GM19238 (cell line): ENCODE data around the gene RGL1.

Source experiments
- DNase-seq: peaks from one replicate; pipeline ENCODE4 v3.0.0; 2011; ENCODE audit warnings: low spot score; ENCODE audit not compliant: insufficient read length

RGL1 gene

DNA sequence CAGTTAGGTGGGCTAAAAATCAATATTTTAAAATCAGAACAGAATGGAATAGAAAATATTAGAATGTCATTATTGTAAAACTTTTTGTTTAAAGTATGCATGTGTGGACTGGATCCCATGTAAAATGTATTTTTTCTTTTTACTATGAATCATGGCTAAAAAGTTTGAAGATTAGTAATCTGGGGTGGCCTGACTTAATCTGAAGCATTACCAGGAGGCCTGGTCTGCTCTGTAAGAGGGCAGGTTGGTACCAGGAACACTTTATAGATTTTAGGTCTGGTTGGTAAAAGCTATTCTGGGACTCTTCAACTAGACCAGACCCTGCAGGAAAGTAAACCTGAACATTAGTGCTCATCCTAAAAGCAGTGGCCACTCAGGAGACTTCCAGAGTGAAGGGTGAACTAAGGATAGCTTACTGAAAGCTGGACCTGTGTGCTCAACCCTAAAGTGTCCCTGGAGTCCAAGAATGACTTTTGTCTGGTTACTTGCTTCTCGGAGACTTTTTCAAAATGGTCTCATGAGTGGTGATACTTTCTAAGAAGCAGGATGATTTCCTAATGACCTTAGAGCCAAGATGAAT lies 16.5 kb downstream of the RGL1 start:
- no peak for DNase-seq

DNA sequence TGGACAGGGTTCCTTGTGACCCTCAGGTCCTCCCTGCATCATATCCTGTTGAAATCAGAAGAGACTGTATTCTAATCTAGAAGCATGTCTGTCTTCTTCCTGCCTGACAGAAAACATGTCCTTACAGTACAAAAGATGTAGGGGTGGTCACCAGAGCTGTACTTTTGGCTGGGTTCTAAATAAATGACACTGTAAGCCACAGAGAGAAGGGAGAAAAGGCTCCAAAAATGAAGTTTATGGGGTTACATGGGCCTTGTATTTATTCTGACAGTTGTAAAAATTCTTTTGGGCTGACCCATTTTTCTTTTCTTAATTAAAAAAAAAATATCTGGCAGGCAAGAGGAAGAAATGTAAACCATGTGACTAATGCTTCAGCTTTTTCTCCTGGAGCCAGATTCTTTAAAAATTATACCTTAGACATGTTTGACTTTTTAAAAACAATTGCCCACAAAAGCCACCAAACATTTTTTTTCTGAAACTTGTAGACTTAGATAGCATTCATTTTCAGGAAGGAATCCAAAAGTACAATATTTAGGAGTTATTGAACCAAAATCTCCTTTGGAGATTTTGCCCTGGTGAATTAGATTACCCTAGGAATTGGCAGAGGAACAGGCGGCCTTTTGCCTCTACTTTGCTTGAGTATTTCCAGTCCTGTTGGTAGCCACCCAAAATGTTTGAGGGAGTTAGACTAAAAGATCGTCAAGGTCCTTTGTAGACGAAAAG lies 17.1 kb downstream of the RGL1 start:
- DNase-seq: no peak

DNA sequence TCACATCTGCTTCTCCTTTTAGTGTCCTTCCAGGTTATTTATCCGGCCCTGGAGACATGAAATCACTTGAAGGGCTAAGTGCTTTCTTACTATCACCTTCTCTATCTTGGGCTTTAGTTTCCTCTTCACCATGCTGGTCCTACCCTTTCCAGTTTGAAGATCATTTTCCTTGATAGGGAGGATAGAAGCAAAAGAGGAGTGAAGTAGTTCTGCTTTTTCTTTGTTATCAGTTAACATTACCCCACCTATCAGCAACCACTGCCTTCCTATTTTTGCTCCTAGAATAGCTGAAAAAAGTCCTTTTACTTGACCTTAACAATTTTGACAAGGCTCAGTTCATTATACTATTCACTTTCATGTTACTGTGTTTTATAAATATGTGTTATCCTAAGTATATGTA lies 19.4 kb downstream of the RGL1 start:
- no peak for DNase-seq

DNA sequence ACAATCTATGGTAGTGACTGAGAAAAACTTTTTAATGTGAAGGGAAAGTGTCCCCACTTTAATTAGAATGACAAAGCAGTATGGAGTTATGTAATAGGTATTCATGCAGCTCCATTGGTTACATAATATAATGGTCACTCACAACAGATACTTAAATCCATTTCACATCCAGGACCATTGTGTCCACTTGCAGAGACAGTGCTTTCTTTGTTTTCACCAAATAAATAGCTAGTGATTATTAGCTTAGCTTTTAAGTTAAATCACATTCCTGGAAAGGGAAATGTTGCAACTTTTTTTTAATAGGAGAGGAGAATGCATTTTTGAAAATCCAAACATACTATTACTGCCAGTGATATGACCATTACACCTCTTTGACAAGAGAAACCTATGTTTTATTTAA lies 22.9 kb downstream of the RGL1 start:
- no peak for DNase-seq

DNA sequence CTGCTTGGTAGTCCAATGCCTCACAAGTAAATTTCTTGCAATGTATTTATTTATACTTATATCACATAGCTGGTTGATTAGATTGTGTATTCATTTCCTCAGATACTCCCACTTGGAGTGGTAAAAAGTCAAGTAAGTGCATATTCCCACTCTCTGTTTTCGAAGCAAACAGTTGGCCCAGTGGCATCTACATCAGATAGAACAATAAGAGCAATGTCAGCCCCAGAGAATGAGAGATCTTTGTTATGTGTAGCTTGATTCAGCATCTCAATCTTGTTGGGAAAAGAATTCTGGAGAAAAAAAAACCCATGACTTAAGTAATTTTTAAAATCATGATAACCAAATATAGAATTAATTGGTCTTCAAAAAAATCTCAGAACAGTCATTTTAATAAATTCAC lies 25.5 kb downstream of the RGL1 start:
- DNase-seq: no peak

DNA sequence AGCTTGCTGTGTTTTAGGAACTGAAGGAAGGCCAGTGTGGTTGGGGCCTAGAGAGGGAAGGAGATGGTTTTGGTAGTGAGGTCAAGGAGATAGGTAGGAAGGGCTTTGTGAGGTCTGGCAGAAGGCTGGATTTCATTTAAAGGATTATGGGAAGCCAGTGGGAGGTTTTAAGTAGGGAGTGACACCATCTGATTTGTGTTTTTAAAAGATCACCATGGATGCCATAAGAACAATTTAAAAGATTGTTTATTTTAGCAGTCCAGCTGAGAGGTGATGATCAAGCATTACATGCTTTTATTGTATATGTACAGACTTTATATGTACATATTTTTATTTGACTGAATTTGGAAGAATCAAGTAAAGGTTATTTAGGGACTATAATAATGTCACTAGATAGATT lies 26.4 kb downstream of the RGL1 start:
- no peak for DNase-seq

DNA sequence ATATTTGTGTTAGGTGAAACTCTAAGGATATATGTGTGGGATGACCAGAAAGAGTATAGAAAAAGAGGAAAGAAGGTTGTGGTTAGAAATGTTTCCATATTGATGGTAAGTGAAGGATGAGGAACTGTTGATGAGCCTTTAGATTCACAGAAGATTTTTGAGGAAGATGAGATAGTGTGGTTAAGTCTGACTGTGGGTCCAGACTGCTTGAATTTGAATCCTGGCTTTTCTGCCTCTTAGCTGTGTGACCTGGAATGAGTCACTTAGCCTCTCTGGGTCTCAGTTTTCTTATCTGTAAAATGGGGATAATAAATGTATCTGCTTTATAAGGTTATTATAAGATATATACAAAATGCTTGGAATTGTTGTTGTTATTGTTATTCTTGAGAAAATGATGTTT lies 27.5 kb downstream of the RGL1 start:
- DNase-seq: no peak

DNA sequence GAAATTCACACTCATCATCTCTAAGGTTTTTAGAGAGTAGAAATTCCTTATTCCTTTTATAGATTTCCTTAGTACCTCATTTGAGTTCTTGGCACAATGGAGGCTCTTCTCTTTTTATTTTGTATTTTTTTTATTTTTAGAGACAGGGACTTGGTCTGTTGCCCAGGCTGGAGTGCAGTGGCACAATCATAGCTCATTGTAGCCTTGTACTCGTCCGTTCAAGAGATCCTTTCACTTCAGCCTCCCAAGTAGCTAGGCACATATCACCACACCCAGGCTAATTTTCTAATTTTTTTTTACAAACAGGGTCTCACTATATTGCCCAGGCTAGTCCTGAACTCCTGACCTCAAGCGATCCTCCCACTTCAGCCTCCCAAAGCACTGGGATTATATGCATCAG lies 29.6 kb downstream of the RGL1 start:
- no peak for DNase-seq

DNA sequence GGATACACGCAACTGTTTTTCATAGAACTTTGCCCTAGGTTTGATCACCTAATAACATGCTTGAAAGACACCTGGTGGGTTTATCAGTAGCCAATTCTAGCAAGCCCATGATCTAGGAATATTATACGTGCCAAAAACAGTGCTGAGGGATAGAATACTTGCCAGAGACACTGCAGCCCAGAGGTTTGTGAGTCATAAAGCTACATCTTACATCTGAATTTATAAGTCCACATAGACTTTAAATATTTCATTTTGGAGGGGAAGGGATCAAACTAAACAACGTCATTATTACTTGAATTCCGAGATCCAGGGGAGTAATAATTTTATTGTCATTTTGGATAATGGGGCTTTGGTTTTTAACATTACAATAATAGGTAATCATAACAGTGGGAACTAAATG lies 31.7 kb downstream of the RGL1 start:
- DNase-seq: no peak

DNA sequence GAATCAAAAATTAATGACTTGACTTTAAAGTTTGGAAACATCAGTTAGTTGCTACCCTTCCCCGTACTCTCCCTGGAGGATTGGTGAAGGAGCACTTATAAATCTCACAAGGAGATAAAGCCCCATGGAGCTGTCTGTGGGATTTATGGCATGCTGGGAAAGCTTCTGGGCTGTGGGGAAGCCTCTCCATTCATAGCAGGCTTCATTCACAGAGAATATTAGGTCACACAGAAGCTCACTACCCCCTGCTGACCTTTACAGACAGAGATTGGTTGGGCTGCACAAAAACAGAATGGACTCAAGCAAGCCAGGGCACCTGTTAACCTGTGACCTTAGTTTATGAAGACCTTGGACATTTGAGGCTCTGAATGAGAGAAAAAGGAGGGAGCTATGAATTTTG lies 32.1 kb downstream of the RGL1 start:
- DNase-seq: no peak

DNA sequence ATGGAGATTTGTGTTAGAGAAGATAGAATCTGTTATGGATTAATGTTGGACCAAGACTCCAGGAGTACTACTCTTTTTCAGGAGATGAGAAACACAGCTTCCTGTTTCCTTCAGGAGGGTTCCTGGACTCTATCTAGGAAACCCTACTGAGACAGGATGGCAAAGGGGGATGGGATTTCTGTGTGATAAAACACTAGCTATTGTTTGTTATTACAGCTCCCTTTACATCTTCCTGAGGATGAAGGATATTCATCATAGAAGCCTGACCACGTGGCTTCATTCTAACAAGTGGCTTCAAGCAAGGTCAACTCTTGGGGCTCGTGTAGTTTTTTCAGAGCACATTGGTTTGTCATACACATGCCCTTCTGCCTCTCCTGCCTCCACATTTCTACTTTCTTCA lies 33.3 kb downstream of the RGL1 start:
- no peak for DNase-seq

DNA sequence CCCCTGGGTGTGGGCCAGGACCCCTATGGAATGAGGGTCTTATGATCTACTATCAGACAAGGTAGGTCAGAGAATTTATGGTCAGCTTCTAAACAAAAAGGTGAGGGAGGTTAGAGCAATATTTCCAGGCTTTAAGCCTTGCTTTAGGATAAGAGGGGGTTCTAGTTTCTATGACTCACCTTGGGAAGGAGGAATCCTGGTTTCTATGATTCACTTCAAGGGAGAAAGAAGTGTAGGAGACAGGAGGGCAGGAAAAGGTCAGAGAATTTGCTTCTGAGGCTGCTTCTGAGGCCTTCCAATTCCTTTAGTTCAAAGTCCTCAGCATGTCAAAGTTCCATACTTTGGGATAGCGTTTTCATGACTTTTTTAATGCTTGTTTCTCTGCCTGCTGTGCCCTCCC lies 35.2 kb downstream of the RGL1 start:
- DNase-seq: no peak

DNA sequence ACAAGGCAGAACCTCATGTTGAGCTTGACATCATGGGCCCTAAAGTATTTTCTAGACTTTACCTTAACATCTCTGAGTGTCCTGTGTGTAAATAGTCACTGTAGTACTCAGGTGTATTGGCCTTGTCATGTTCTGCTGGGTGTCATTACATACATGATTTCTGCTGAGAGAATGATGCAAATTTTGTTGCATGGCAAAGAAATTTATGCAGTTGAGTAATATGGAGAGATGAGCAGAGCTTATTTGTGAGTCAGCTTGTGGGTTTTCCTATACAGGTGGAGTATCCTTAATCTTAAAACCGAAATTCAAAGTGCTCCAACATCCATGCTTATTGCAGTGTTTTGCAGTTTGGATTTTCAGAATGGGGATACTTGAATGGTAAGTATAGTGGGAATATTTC lies 36.6 kb downstream of the RGL1 start:
- no peak for DNase-seq

DNA sequence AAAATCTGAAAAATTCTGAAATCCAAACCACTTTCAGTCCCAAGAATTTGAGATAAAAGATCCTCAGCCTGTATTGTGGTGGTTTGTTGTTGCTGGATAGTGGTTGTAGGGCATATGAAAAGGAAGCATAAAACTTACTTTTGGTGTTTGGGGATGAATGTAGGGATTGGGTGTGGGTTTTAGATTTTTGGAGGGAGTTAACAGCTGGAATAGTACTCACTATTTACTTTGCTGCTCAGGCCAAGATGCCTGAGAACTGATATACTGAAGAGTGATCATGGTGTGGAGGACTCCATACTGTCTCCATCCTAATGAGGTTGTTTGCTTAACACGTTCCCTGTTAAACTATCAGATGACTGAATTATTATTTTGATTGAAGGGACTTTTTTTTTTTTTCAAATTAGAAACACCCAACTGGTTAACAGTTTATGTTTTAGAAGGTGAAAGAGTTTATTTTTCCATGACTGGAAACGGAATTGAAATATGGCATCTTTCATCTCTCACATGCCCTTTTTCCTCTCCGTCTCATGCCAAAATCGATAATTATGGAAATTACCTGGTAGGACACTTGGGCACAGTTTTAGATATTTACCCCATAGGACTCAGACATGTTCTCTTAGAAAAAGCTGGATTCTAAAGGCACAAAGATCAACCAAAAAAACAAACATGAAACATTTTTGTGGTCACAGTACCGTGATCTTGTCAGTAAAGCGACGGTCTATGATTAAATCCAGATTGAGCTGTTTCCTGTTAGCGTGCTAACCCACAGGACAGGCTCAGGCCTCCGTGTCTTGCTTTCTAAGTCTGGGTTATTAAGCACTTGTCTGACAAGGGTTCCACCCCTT lies 37.3 kb downstream of the RGL1 start:
- DNase-seq: peak; percentile 34

DNA sequence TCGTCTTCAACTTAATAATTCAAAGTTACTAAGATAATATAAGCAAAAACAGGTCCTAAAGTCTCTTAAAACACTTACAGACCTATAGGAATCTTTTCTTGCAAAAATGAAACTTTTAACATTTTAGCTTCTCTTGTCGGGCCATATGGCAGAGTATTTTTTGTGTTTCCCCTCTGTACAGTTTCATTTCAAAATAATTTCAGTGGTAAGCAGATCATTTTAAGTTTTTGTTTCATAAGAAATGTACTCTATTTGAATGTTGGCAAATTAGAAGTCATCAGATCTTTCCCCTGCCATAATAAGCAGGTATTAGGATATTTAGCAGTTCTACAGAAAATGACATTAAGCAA lies 37.9 kb downstream of the RGL1 start:
- DNase-seq: no peak

DNA sequence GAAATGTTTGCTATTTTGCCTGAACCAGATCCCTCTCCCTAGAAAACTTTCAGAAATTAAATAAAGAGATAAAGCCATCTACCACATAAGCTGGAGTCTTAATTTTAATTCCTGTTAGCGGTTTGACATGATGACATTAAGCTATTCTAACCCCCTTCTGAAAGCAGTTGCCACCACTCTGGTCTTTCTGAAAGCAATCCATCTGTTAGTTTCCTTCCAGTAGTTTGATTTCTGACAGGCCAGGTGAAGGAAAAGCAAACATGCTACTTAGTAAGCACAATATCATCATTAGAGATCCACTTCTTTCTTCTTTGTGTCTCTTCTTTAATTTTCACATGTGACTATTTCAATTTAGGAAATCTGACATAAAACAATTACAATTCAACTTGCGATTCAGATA lies 39.9 kb downstream of the RGL1 start:
- no peak for DNase-seq

DNA sequence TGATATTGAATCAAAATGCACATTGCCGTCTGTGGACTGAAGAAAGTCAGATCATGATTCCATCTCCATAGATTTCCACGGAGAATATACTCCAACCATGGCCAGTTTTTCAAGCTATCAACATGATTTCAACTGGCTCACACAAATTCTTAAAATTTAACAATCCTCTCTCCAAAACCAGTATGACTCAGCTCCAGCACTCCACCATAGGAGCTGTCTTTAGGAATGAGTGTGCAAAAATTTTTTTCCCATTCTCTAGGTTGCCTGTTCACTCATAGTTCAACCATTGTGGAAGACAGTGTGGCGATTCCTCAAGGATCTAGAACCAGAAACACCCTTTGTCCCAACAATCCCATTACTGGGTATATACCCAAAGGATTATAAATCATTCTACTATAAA lies 40.8 kb downstream of the RGL1 start:
- no peak for DNase-seq

DNA sequence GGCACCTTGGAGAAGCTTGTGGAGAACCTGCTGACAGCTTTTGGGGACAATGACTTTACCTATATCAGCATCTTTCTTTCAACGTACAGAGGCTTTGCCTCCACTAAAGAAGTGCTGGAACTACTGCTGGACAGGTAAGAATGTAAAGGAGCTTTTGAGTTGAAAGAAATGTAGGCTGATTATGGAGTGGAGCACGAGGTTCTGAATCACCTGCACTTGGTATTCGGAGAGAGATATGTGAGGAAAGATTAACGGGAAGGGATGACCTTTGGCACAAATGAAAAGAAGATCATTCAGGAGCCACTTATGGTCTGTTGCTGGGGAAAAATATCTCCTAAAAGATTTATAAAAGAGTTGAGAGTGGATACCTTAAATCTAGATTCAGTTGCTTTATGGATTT lies 42.7 kb downstream of the RGL1 start:
- no peak for DNase-seq

DNA sequence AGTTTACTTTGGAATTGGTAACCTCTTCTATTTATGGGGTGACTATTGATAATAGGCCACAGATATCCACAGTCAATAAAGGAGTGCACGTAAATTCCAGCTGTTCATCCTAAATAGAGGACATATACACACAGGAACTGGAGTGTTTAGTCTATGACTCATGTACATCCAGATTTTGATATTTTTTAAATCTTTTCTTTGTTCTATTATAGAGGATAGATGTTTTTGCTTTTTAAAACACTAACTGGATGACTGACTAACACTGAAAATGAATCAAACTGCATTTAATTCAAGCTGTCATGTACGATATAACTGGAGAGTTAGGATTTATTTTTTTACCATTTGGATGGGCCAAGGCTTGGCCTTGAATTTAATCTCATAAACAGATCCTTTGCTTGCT lies 45.9 kb downstream of the RGL1 start:
- DNase-seq: no peak

DNA sequence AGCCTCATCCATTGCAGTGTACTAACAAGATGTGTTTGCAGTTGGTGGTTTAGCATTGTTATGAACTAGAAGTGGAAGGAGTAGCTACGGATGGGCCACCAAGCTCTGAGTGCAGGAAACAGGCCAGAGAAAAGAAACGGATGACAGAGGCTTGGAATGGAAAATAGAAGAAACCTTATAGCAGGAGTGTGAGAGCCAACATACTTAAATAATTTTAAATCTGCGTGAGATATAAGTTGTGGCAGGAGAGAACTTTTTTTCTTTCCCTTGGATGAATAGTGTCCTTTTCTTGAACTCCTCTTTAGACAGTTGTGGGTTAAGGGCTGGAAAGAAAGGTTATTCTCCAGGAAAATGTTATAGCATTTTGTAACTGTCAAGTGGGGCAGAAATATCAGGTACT lies 54.2 kb downstream of the RGL1 start:
- DNase-seq: no peak

DNA sequence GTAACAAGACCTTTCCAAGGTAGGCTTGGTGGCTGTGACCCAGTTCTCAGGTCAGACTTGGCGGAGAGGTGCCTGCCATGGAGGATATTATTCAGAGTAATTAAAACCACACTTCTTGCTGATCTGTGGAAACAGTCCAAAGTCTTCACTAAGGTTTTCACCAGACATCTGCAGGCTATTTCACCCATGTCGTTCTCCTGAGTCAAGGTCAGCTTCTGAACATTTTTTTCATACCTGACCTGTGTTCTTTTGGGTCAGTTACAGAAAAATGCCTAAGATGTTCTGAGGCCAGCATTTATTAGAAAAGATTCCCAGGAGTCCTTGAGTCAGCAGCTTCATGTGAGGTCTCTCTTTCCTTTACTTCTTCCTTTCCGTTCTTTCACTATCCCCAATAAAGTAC lies 54.9 kb downstream of the RGL1 start:
- no peak for DNase-seq

DNA sequence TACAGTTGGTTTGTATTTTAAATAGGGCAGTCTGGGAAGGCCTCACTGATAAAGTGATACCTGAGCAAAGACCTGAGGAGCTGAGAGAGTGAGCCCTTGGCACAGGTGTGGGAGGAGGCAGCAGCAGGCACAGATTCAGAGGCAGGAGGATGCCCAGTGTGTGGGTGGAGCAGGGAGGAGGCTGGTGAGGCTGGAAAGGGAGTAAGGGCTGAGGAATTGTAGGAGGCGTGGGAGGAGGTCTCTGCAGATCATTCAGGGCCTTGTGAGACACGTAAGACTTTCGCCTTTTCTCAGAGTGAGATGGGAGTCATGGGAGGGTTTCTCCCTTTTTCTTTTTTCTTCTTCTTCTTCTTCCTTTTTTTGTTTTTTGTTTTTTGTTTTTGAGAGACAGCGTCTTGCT lies 58.0 kb downstream of the RGL1 start:
- DNase-seq: no peak

DNA sequence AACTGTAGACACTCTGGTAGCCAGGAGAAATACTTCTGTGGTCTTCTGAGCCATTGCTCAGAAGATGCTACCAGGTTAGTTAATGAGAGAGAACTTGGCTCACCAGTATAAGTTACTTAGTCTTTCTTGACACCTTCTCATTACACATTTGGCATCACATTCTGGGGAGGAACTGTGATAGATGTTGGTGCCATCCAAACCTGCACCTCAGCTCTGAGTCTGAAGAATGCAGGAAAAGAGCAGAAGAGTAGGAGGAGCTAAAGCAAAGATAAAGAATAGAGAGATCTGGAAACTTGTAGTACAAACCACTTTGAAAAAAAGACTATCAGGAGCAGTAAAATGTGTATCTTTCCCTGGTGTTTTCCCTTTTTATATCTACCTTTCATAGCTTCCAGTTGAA lies 58.9 kb downstream of the RGL1 start:
- no peak for DNase-seq
